Smooth muscle cell (in vitro differentiated cells): ENCODE measurements around the gene FOXP1. TPM values are rescaled to one million over a fixed set of nuclear protein-coding genes. Genes with fewer than 3 reads are reported as not detected.

Source experiments
- DNase-seq: peaks from one replicate; lab custom pipeline; 2025; ENCODE audit not compliant: unreplicated experiment; lab: John Stamatoyannopoulos, UW
- H2AFZ ChIP-seq: fragments of 200-600 bp; sonication (generic); 2 replicates; pipeline ENCODE4 v1.6.0; 2016; ENCODE audit warnings: antibody characterized with exemption, low read depth, mild to moderate bottlenecking
- H3F3A ChIP-seq: fragments of 200-600 bp; sonication (generic); 2 replicates; pipeline ENCODE4 v1.6.0; 2017; ENCODE audit warnings: antibody characterized with exemption, low read depth
- H3K27ac ChIP-seq: fragments of 200-600 bp; sonication (generic); 2 replicates; pipeline ENCODE4 v1.5.1; 2016; ENCODE audit warnings: low read depth, mild to moderate bottlenecking
- H3K27me3 ChIP-seq: fragments of 200-600 bp; sonication (generic); 2 replicates; pipeline ENCODE4 v1.6.1; 2016; ENCODE audit warnings: low read depth, mild to moderate bottlenecking
- H3K36me3 ChIP-seq: fragments of 200-600 bp; sonication (generic); 2 replicates; pipeline ENCODE4 v1.5.1; 2016; ENCODE audit warnings: low read depth
- H3K4me1 ChIP-seq: fragments of 200-600 bp; sonication (generic); 2 replicates; pipeline ENCODE4 v1.5.1; 2016; ENCODE audit warnings: low read depth
- H3K4me2 ChIP-seq: fragments of 200-600 bp; sonication (generic); 2 replicates; pipeline ENCODE4 v1.6.0; 2016; ENCODE audit warnings: mild to moderate bottlenecking
- H3K4me3 ChIP-seq: fragments of 200-600 bp; sonication (generic); 2 replicates; pipeline ENCODE4 v1.5.1; 2016; ENCODE audit warnings: mild to moderate bottlenecking
- H3K79me2 ChIP-seq: fragments of 200-600 bp; sonication (generic); 2 replicates; pipeline ENCODE4 v1.6.0; 2016; ENCODE audit warnings: low read depth, mild to moderate bottlenecking
- H3K9ac ChIP-seq: fragments of 200-600 bp; sonication (generic); 2 replicates; pipeline ENCODE4 v1.6.0; 2016; ENCODE audit warnings: low read depth
- H3K9me3 ChIP-seq: fragments of 200-600 bp; sonication (generic); replicated peaks from 2 replicates; pipeline ENCODE4 v1.5.1; 2016; ENCODE audit warnings: low read depth
- H4K20me1 ChIP-seq: fragments of 200-600 bp; sonication (generic); 2 replicates; pipeline ENCODE4 v1.6.0; 2016; ENCODE audit warnings: low read depth
- WGBS: methylation state at CpG from one replicate; pipeline ENCODE4 v1.1.7; 2016; ENCODE audit warnings: low lambda C conversion rate; 5-methylcytosine and 5-hydroxymethylcytosine counted together
- polyA plus RNA-seq: library from polyadenylated mRNA; unstranded; fragments of >200 nt; fragmentation: Nextera tagmentation; extraction: Ambion mirVana; gene quantifications from 2 replicates; pipeline ENCODE4 v1.2.1, GENCODE V29; 2016
- total RNA-seq: library from RNA; depleted of rRNA; stranded (reverse); fragments of >200 nt; gene quantifications from 2 replicates; pipeline ENCODE4 v1.2.3, GENCODE V29; 2014
- TF ChIP-seq, protein P1 (sequence below): fragments of 200-600 bp; sonication (generic); IDR thresholded peaks from 2 replicates; pipeline ENCODE4 v1.5.1; 2017; ENCODE audit warnings: borderline replicate concordance, mild to moderate bottlenecking, antibody characterized with exemption; ENCODE audit not compliant: insufficient read depth, poor library complexity, severe bottlenecking

The FOXP1 gene
- total and polyA plus RNA-seq, 2 experiments from 2014 or later: 40.9 to 68.0 TPM

DNA sequence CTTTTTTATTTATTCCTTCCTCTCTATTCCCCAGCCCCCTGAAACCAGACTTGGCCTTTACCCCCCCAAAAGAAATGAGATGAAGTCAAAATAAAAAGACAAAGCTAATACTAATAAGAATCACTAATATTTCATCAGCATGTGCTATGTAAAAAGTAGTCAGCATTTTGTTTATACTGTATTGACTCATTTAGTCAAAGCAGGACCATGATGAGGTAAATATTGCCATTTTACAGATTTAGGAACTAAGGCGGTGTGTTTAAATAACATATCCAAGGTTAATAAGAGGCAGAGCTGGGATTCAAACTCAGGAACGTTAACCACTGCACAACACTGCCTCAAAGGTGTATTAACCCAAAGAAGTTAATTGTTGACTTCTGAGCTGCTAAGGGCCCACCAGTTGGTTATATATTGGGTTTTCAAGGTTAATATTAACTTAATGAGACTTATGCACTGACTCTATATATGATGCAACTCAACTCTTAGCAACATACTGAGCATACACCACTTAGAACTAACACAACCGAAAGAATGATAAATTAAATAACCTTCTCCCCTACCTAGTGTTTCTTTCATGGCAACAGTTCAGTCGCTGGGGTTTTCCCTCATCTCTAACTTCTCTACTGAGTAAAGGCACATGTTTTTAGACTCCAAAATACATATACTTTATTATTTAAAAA is 34.7 kb downstream of the FOXP1 start:
- H3K27ac ChIP-seq: no peak overlapping the region
- H3F3A ChIP-seq: no peaks in the 10 kb centered on the region
- TF ChIP-seq, protein P1, sequence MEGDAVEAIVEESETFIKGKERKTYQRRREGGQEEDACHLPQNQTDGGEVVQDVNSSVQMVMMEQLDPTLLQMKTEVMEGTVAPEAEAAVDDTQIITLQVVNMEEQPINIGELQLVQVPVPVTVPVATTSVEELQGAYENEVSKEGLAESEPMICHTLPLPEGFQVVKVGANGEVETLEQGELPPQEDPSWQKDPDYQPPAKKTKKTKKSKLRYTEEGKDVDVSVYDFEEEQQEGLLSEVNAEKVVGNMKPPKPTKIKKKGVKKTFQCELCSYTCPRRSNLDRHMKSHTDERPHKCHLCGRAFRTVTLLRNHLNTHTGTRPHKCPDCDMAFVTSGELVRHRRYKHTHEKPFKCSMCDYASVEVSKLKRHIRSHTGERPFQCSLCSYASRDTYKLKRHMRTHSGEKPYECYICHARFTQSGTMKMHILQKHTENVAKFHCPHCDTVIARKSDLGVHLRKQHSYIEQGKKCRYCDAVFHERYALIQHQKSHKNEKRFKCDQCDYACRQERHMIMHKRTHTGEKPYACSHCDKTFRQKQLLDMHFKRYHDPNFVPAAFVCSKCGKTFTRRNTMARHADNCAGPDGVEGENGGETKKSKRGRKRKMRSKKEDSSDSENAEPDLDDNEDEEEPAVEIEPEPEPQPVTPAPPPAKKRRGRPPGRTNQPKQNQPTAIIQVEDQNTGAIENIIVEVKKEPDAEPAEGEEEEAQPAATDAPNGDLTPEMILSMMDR: no peak
- no peaks in the 10 kb centered on the region for H3K36me3 ChIP-seq
- H2AFZ ChIP-seq: no peak overlapping the region
- H3K9ac ChIP-seq: no peak overlapping the region
- no peak overlapping the region for H3K4me3 ChIP-seq
- 96% methylated on average over 4 of the region's 4 CpGs for WGBS
- DNase-seq: no peak
- H3K4me2 ChIP-seq: no peak overlapping the region
- no peaks in the 10 kb centered on the region for H3K4me1 ChIP-seq
- H3K27me3 ChIP-seq: no peaks in the 10 kb centered on the region
- H3K9me3 ChIP-seq: no peaks in the 10 kb centered on the region
- no peaks in the 10 kb centered on the region for H4K20me1 ChIP-seq
- peaks cover 19% of the 10 kb centered on the region for H3K79me2 ChIP-seq

DNA sequence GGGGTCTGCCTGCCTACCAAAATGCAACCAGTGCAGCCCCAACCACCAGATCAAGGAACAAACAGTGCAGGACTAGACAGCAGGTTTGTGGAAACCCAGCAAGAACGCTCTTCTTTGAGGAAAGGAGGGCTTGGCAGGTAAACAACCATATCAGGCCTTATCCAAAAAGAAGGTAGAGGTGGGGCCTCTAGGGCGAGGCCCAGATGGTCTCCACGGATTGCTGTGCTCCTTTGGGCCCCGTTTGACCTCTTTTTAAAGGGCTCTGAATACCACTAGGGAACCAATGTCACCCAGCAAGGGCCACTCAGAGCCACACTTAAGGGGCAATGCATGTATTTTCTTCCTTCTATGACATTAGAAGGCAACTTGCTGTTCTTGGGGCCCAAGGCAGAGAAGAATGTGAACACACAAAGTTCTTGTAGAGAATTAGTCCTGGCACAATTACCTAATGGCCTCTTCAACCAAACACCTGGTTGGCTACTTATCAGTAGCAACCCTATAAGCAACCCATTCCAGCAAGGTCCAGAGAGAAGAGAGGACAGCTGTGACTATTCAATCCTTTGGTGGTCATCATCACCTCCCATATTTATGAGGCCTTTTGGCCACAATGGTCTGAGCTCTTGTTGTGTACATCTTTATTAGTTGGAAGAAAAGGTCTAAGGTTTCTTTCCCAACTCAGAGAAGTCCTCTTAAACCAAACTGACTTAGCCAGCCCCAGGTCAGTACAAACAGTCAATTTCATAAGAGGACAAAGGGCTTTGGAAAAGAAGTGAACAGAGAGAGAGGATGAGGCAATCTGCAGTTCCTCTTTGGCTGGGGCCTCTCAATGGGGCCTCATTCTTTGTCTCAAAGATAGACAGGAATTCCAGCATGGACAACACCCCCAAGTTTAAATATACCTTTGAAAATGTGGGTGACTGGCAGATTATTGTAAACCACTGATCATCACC is 36.0 kb downstream of the FOXP1 start:
- Histone ChIP-seq H3K27ac (no peak overlapping the region), H3K4me1 (no peaks in the 10 kb centered on the region), H3K36me3 (no peaks in the 10 kb centered on the region), H3F3A (peaks cover 3% of the 10 kb centered on the region), H4K20me1 (no peaks in the 10 kb centered on the region), H3K9ac (no peak overlapping the region), H2AFZ (no peak overlapping the region), H3K79me2 (peaks cover 12% of the 10 kb centered on the region), H3K4me3 (no peak overlapping the region), H3K27me3 (no peaks in the 10 kb centered on the region), H3K4me2 (no peak overlapping the region), H3K9me3 (no peaks in the 10 kb centered on the region)
- DNase-seq: no peak
- WGBS: 91% methylated on average over 4 of the region's 4 CpGs
- TF ChIP-seq, protein P1: no peak

DNA sequence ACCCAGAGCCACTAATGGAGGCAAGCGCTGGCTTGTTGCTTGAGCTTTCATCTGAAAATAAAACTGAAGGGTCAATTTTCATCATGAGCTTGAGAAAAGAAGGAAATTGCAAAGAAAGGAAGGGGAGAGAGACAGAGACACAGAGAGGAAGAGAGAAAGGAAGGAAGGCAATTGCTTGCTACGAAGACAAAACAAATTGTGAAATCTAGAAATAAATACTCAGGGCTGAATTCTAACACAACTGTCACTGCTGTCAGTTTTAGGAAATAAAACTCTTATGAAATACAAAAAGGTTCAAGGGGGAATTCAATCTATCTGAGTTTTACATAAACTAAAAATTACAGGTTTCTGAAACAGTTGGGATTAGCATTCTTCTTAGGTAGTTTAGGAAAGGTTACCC is 36.7 kb downstream of the FOXP1 start:
- Histone ChIP-seq H3K9me3 (no peaks in the 10 kb centered on the region), H3K27ac (no peak overlapping the region), H2AFZ (no peak overlapping the region), H3K4me3 (no peak overlapping the region), H4K20me1 (no peaks in the 10 kb centered on the region), H3F3A (peaks cover 7% of the 10 kb centered on the region), H3K27me3 (no peaks in the 10 kb centered on the region), H3K4me1 (peaks cover 6% of the 10 kb centered on the region), H3K9ac (no peak overlapping the region), H3K4me2 (no peak overlapping the region), H3K36me3 (no peaks in the 10 kb centered on the region), H3K79me2 (peaks cover 10% of the 10 kb centered on the region)
- WGBS: 98% methylated on average over 2 of the region's 2 CpGs
- TF ChIP-seq, protein P1: no peak
- no peak for DNase-seq
